ENCODE data around the gene MRGPRF.

MRGPRF gene

GRCh38 chr11:69011624-69012091, 1.4 kb downstream of the MRGPRF start:
- H3K27ac ChIP-seq = no peak overlapping the region

GRCh38 chr11:69010964-69011623, 2.0 kb downstream of the MRGPRF start:
- Histone ChIP-seq H3K36me3 (no peaks in the 10 kb centered on the region), H3K4me3 (ENCODE audit: low read depth, low read length) (no peak overlapping the region), H3K9me3 (ENCODE audit: severe bottlenecking) (no peaks in the 10 kb centered on the region), H3K27me3 (ENCODE audit: insufficient read depth, low read depth, severe bottlenecking) (no peaks in the 10 kb centered on the region), H3K27ac (no peak overlapping the region)
- no peak for TF ChIP-seq CTCF (IDR thresholded peaks at IDR 0.05; ENCODE audit: low read depth, low read length)
- DNase-seq = no peak

More at GRCh38 chr11:69011624-69012091, 1.4 kb downstream of the MRGPRF start:
- Histone ChIP-seq H3K36me3 (no peaks in the 10 kb centered on the region), H3K9me3 (ENCODE audit: severe bottlenecking) (no peaks in the 10 kb centered on the region), H3K4me3 (ENCODE audit: low read depth, low read length) (no peak overlapping the region), H3K27me3 (ENCODE audit: insufficient read depth, low read depth, severe bottlenecking) (no peaks in the 10 kb centered on the region)
- no peak for DNase-seq
- no peak for TF ChIP-seq CTCF (IDR thresholded peaks at IDR 0.05; ENCODE audit: low read depth, low read length)

- no peak overlapping the region for H3K27ac ChIP-seq
- no peak for TF ChIP-seq CTCF (IDR thresholded peaks at IDR 0.05; ENCODE audit: low read depth, low read length)
- DNase-seq = no peak
Observed at GRCh38 chr11:69010361-69010891, 2.6 kb downstream of the MRGPRF start.

GRCh38 chr11:69009441-69010211, 3.4 kb downstream of the MRGPRF start:
- DNase-seq = no peak
- Histone ChIP-seq H3K9me3 (ENCODE audit: severe bottlenecking) (no peaks in the 10 kb centered on the region), H3K36me3 (no peaks in the 10 kb centered on the region), H3K27ac (no peak overlapping the region), H3K4me3 (ENCODE audit: low read depth, low read length) (no peak overlapping the region), H3K27me3 (ENCODE audit: insufficient read depth, low read depth, severe bottlenecking) (no peaks in the 10 kb centered on the region)
- no peak for TF ChIP-seq CTCF (IDR thresholded peaks at IDR 0.05; ENCODE audit: low read depth, low read length)

More at GRCh38 chr11:69010361-69010891, 2.6 kb downstream of the MRGPRF start:
- Histone ChIP-seq H3K36me3 (no peaks in the 10 kb centered on the region), H3K4me3 (ENCODE audit: low read depth, low read length) (no peak overlapping the region), H3K27me3 (ENCODE audit: insufficient read depth, low read depth, severe bottlenecking) (no peaks in the 10 kb centered on the region), H3K9me3 (ENCODE audit: severe bottlenecking) (no peaks in the 10 kb centered on the region)

GRCh38 chr11:69008737-69009440, 4.2 kb downstream of the MRGPRF start:
- no peaks in the 10 kb centered on the region for H3K27me3 ChIP-seq (ENCODE audit: insufficient read depth, low read depth, severe bottlenecking)
- DNase-seq = no peak
- no peak overlapping the region for H3K4me3 ChIP-seq (ENCODE audit: low read depth, low read length)

More at GRCh38 chr11:69008737-69009440, 4.2 kb downstream of the MRGPRF start:
- Histone ChIP-seq H3K9me3 (ENCODE audit: severe bottlenecking) (no peaks in the 10 kb centered on the region), H3K36me3 (no peaks in the 10 kb centered on the region), H3K27ac (no peak overlapping the region)
- TF ChIP-seq CTCF (IDR thresholded peaks at IDR 0.05; ENCODE audit: low read depth, low read length) = no peak

All from WERI-Rb-1 (cell line).